ENCODE measurements around the gene CEMIP.
"Not testable (repeated sequence)": the region's sequence is repeated elsewhere in the genome, so short reads cannot be mapped to it uniquely, and the experiment has no call there.

Gene CEMIP

DNA sequence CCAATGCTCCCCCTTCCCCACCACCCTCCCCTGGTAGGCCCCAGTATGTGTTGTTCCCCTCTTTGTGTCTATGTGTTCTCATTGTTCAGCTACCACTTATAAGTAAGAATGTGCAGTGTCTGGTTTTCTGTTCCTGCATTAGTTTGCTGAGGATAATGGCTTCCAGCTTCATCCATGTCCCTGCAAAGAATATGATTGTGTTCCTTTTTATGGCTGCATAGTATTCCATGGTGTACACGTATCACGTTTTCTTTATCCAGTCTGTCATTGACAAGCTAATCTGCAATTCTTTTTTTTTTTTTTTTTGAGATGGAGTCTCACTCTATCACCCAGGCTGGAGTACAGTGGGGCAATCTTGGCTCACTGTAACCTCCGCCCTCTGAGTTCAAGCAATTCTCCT lies 15.9 kb upstream of the CEMIP start:
- not testable (repeated sequence) for DNase-seq

DNA sequence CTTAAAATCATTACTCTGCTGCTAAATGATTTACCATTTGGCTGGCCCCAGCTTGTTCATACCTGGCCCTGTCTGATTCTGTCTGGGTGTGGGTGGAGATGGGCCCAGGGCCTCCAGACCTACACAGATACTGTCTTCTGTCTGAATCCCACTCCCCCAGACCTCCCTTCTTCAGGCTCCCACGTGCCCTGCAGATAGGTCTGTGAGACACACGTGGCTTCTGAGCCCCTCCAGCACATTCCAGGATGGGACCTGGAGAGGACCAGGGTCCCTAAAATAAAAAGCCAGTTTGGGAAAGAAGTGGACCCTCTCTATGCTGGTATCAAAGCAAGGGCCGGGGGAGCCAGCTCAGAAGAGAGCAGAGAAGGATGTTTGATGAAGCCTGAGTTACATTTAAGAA lies 14.6 kb upstream of the CEMIP start:
- no peak for DNase-seq

DNA sequence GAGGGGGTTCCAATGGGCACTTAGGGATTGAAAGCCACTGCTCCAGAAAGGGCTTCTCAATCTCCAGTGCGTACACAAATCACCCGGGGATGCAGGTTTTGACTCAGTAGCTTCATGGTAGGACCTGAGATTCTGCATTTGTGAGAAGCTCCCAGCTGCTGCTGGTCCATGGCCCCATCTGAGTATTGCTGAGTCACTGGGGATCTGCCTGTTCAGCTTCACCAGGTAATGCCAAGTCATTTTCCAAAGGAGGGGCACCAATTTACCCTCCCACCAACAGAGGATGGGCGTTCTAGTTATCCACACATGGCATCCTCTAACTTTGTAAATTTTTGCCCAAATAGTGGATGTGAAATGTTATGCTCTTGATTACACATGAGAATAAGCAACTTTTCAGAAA lies 12.9 kb upstream of the CEMIP start:
- no peak for DNase-seq

DNA sequence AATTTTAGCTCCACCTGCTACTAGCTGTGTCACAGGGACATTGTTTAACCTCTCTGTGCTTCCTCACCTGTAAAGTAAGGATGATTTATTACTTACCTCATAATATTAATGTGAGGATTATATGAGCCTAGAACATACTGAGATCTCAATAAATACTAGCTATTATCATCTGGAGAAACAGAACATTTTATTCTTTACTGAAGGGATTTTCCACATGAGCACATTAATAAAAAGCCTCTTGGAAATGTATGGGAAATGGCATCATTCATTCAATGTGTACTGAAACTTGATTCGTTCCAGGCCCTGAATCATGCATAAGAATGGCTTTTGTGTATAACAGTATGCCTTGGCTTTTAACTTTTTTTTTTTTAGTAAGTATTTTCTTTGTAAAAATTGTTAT lies 11.0 kb upstream of the CEMIP start:
- DNase-seq = no peak

DNA sequence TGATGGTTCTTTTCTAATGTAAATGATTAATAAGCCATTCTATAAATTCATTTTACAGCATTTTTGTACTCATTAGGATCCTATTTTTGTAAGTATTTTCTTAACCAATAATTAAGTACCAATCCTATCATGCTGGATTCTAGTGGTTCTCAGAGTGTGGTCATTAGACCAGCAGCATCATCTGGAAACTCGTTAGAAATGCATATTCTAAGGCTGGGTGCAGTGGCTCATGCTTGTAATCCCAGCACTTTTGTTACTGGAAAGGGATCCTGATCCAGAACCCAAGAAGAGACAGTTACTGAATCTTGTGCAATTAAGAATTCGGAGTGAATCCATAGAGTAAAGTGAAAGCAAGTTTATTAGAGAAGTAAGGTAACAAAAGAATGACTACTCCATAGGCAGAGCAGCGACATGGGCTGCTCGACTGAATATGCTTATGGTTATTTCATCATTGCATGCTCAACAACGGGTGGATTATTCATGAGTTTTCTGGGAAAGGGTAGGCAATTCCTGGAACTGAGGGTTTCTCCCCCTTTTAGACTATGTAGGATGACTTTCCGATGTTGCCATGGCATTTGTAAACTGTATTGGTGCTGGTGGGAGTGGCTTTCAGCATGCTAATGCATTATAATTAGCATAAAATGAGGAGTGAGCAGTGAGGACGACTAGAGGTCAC lies 9.9 kb upstream of the CEMIP start:
- no peak for DNase-seq

DNA sequence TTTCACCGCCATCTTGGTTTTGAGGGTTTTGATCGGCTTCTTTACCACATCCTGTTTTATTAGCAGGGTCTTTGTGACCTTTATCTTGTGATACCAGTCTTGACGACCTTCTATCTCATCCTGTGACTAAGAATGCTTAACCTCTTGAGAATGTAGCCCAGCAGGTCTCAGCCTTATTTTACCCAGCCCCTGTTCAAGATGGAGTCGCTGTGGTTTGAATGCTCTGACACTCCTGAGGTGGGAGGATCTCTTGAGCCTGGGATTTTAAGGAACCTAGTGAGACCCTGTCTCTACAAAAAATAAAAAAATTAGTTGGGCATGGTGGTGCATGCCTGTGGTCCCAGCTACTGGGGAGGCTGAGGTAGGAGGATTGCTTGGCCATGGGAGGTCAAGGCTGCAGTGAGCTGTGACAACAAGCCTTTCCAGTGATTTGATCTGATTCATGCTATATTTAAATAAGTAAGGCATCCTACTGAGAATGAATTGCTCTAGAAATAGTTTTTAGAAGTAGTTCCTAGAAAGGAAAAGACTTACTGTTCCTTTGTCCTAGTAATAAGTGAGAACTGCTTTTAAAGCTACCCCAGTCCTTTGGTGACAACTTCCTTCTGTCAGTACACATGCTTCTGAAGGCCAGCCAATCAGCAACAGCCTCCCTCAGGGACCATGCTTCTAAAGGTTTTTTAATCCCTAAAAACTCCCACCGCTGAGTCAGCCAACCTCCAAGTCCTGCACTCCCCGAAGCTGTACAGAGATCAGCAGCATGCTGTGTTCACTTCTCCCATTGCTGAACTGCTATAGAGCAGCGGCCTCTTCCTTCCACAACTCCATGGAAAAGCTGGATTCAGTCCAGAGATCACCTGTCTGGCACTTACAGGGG lies 9.1 kb upstream of the CEMIP start:
- DNase-seq = no peak

DNA sequence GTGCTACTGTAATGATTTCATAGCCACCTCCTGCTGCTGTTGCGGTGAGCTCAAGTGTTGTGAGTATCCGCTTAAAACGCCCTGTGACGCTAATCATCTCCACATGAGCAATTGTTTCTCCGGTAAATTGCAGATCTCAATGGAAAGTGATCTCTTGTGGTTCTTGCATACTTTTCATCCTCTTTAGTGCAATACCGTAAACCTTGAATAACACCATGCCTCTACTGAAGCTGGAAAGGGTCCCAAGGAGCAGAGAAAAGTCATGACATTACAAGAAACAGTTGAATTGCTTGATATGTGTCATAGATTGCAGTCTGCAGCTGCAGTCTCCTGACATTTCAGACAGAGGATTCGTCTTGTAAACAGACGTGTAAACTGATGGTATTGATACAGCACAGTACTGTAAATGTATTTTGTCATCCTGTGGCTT lies 6.0 kb upstream of the CEMIP start:
- no peak for DNase-seq

DNA sequence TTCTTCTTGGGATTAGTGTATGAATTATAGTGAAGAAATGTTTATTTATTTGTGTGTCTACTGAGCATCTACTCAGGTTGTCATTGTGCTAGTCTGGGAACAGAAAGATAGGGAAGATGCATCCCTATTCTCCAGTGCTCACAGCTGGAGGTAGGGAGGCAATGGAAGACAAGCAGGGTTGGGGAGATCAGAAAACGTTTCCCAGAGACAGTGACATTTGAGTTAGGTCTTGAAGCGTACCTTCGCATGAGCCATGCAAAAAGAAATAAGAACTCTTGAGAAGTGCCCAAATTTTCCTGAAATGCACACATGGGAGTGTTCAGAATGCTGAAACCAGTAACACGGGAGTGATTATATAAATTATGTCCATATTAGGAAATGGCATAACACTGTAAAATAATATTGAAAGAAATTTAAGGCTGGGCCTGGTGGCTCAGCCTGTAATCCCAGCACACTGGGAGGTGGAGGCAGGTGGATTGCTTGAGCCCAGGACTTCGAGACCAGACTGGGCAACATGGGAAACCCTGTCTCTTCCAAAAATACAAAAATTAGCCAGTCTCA lies 5.3 kb upstream of the CEMIP start:
- no peak for DNase-seq

DNA sequence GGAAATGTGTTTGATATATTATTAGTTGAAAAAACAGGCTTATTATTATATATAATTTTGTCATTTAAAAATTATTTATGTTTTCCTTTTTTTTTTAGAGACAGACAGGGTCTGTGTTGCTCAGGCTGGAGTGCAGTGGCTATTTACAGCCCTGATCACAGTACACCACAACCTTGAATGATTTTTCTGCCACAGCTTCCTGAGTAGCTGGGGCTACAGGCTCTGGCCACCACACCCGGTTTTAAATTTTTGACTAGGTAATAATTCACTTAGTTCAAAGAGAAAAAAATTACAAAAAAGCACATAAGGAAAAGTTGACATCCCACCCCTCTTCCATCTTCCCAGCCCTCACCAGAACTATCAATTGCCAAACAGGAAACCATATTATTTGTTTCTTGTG lies 4.7 kb upstream of the CEMIP start:
- DNase-seq = no peak

DNA sequence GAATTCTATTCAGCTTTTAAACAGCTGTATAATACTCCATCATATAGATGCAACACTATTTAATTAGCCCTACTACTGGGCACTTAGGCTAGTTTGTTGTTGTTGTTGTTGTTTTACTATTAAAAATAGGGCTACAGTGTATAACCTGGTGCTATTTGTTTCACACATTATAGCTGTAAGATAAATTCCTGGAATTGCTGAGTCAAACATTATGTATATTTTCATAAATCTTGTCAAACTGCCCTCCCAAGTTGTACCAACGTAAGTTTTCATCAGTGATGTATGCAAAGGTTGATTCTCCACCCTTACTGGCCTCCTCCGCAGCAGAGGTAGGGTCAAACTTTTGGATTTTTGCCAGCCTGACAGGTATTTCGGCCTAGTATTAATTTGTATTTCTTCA lies 3.8 kb upstream of the CEMIP start:
- DNase-seq = no peak

DNA sequence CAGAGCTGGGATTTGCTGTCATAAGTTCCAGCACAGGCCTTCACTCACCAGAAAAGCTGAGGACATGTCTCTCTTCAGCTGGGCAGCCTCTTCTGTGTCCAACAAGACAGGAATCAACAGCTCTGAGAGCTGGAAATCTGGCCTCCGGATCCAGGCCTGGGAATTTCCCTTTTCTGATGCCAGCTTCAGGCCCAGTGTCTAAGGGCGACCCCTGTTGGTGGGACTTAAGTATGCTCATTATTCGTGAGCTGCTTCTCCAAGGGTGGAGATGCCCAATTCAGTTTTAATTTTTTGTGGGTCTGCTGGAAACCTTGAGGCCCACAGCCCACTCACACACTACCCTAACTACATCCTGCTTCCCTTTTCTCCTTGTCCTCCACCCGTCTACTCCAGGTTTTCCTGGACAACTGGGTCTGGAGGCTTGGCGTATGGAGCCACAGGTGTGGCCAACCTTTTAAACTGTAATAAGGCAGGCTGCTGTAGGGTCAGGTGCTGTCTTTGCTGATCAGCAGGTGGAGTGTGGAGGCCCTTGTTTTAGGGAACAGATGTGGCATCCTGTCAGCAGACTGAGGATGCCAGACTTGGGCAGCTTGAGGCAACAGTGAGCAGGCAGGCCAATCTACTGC lies 2.6 kb upstream of the CEMIP start:
- no peak for DNase-seq

DNA sequence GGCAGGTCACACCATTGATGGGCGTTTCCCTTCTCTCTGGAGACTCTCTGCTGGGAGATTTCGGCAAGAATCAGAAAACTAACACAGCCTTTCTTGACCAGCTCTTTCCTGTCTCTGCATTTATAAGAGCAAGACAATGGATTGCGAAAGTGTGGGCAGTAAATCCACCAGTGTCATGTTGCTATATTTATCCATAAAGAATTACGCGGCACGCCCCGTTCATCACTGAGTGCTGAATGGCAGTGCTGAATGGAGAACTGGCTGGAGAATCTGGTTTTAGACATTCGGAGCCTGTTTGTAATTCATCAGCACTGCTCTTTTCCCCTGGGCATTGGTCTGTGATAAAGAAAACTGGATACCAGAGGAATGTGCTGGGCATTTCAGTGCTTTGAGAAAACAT lies 2.0 kb upstream of the CEMIP start:
- no peak for DNase-seq

DNA sequence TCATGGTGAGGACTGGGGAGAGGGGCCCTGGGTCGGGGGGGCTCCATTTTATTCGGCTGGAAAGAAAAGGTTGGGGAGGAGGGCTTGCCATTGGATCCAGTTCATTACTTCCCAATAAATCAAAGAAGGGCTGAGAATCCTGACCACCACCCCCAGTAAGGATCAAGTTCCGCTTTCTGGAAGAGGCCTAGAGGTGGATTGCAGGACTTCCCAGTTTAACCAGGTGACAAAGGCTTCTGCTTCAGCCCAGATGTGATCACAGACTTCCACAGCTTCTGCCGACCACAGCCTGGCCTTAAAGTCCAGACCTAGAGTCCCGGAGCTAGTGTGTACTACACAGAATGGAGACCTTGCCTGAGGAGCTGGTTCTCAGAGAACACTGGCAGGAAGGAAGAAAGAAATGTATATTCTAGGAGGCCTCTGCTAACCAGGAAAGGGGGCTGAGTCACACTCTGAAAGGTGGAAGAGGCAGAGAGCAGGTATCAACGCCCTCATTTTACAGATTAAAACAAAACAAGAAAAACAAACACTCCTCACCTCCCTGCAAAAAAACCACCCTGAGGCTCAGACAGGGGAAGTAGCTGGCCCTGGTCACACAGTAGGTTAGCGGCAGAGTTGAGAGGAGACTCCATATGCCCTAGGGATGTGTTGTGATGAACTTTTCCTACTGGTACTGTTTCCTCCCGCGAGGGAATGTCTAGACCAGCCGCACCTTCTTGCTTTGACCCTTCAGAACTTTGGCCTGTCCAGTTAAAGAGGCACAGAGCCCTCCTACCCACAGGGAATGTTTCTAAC lies 1.1 kb upstream of the CEMIP start:
- no peak for DNase-seq

DNA sequence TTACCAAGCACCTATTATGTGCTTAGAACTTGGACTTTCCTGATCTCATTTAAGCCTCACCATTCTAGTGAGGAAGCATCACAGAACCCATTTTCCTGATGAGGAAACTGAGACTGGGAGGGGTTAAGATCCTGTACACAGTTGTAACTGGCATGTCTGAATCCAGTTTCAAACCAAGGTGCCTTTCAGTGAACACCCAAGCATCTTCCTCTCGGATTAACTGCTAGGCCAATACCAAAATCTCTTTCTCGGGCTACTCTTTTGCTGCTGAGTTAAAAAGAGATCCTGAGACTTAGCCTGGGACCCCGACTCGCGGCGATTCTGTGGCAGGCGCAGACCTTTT lies 578 bp upstream of the CEMIP start:
- DNase-seq = no peak

DNA sequence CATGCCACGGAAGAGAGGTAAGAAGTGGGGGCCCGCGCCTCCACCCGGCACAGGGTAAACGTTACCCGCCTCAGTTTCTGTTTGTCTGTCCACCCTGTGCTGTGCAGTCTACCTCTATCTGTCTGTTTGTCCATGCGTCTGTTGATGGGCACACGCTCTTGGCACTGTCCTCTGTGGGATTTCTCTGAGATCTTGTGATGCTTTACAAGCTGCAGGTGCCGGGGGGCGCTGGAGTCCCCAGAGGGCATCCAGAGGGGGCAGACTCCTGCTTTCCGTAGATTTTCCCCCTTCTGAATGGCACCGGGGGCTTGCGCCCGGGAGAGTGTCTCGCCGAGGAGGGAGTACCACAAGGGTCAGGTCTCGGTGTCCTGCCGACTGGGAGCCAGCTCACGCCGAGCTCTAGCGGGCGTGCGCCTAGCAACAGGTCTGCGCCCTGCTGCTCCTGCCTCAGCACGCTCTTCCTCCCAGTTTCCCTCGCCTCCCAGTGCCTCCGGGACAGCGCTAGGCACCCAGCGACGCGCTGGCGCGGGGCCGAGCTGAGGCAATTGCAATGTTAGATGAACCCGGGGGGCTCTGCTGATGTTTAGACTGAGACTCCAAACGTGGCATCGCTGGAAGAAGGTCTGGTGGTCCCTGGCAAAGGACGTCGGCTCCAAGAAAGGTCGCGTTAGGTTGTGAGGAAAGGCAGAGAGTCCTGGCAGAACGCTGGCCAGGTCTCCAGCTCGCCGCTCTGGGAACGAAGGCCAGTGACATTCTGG lies 667 bp downstream of the CEMIP start:
- DNase-seq = no peak

DNA sequence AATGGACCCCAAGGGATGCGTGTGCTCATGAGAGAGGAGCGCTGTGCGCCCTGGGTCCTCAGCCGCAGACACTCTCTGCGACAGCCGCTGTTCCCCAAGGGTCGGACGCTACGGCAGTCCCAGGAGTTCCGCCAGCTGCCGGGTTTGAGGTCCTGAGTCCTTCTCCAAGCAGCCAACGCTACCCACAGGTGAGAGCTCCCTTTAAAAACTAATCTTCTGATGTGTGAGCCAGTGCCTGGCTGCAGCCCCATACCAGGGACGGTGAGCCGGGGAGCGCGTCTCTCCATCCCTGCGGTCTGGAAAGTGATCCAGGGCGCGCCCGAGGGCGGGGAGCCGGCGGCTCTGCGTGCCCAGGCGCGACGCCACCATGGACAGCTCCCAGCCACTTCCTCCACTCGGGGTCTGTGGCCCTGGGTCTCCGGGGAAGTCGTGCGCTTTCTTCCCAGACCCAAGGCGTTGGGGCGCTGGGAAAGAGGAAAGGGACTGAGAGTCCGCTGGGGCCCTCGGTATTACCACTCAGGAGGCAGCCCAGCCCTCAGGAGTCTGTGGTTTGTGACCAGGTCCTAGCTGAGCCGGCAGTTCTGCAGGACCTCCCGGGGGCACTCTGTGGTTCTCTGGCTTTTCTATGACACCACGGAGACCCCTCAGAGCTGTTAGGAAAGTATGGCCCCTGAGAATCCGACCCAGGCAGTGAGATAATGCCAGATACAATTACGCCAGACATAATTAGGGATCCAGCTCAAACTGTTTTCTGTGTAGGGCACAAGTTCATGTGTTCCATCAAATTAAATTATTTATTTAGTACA lies 1.4 kb downstream of the CEMIP start:
- no peak for DNase-seq

DNA sequence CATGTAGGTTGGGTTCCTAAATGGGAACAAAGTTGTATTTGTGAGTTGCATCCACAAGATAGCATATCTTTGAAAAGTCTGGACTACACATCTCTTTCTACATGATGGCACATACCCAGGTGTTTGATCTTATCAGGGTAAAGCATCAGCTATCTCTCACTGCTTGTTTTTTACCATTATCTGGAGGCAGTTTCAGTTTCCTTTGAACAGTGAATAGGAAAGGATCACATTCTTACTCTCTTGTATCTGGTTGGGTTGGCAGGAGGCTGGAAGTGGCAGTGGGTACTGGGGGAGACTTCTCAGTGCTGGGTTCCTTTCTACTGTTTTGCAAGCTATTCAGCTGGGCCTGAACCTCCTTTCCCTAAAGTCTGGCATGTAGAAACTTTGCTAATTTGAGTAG lies 4.1 kb downstream of the CEMIP start:
- DNase-seq = no peak

DNA sequence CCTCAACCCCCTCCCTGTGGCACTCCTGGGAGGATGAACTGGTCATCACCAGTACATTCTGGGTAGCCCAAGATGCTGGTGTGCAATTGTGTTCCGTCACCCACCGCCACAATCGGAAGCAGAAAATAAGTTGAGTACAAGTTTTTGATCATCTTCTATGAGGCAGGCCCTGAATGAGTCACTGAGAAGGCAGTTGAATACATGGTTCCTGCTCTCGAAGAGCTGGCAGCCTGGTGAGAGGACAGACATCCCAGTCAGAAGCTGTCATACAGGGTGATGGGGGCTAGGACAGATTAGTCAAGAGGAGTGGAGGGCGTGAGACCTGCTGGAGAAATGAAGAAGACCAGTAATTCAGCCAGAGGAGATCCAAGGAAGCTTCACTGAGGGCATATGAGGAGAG lies 6.2 kb downstream of the CEMIP start:
- no peak for DNase-seq

DNA sequence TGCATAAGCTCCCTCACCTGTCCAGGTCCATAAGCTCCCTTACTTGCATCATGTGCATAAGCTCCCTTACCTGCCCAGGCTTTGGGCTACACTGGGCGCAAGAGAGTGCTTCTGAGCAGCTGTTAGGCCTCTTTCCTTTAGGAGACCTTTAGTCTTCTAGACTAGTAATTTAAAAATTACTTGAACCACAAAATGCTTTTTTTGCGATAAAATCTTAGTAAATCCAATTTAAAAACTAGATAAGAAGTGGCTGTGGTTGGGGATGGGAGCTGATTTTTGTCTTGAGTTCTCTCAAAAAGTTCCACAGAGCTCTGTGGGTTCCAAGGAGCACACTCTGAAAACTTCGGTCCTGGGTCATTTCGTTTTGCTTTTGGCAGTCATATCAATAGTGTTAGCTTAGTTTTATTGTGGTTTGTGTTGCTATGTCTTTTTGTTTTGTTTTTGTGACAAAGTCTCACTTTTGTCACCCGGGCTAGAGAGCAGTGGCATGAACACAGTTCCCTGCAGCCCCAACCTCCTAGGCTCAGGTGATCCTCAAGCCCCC lies 6.7 kb downstream of the CEMIP start:
- DNase-seq = no peak

DNA sequence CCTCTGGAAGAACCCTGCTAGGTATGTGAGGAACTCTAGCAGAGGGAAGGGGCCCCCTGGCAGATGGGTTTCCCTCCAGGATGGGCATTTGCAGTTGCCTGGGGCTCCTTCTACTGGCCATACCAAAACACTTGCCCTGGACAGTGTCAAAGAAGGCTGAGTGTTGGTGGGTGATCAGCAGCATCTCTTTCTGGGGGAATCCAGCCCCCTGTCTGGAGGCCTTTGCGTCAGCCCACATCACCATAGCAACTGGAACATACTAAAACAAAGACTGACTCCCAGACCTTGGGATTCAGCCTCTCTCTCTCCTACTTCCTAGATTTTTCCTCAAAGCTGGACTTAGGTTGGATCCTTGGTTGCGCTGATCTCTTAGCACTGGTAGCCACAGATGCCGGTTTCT lies 8.1 kb downstream of the CEMIP start:
- no peak for DNase-seq

DNA sequence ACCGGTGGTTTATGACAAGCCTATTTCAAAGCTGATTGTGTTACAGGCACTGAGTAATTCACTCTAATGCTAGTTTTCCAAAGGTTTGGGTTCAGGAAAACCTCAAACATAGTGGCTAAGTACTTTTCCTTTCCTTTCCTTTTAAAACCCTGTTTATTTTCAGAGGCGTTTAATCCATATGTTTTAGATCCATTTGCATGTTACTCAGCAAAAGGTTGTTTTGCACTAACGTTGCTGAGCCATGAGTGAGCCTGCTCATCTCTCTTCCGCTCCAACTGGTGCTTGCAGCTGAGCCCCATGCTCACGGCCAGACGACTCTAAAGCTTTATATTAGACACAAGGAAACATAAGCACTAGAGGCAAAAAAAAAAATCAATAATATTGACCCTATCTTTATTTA lies 9.4 kb downstream of the CEMIP start:
- DNase-seq = no peak

Data from NCI-H2081 treated with DMSO at 0.1 percent for 48 hours (cell line).